ENCODE measurements around the gene ADCY9. TPM values are rescaled to one million over a fixed set of nuclear protein-coding genes. Genes with fewer than 3 reads are reported as not detected.
A peak's percentile ranks its signal among the peaks of the same experiment; 100 is the strongest.
"Not testable (repeated sequence)": the region's sequence is repeated elsewhere in the genome, so short reads cannot be mapped to it uniquely, and the experiment has no call there.

Gene ADCY9
- total RNA-seq, 2 donors from 2014 or later, result 7.2 to 58.3 TPM

DNA sequence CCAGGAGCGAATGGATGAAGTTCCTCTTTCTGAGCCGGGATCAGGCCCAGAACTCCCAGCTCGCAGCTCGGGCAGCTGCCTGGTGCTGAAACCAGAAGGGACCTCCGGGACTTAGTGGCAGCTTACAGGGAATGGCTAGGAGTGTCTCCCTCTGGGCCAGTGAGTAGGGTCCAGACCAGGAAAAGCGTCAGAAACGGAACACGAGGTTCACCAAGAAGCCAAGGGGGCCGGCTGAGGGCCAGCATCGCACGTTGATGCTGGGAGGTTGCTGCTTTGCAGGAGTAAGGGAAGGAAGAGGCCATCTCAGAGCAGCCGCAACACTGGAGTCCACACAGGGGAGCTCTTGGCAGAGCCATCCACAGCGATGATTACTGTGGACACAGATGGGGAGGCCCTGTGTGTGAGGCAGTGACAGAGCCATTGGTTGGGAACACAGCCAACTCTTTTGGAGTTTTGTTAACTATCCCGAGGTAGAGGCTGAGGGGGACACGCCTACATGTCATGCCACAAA, 161.8 kb downstream of the ADCY9 start:
- Histone ChIP-seq H3K27ac (no peak overlapping the region), H3K4me3 (no peak overlapping the region), H3K9me3 (no peaks in the 10 kb centered on the region), H3K4me1 (replicated peaks) (no peaks in the 10 kb centered on the region), H3K27me3 (replicated peaks; ENCODE audit: insufficient read depth) (peaks cover 7% of the 10 kb centered on the region), H3K36me3 (no peaks in the 10 kb centered on the region)
- TF ChIP-seq POLR2A (IDR thresholded peaks at IDR 0.05), result no peak
- TF ChIP-seq, protein P1, sequence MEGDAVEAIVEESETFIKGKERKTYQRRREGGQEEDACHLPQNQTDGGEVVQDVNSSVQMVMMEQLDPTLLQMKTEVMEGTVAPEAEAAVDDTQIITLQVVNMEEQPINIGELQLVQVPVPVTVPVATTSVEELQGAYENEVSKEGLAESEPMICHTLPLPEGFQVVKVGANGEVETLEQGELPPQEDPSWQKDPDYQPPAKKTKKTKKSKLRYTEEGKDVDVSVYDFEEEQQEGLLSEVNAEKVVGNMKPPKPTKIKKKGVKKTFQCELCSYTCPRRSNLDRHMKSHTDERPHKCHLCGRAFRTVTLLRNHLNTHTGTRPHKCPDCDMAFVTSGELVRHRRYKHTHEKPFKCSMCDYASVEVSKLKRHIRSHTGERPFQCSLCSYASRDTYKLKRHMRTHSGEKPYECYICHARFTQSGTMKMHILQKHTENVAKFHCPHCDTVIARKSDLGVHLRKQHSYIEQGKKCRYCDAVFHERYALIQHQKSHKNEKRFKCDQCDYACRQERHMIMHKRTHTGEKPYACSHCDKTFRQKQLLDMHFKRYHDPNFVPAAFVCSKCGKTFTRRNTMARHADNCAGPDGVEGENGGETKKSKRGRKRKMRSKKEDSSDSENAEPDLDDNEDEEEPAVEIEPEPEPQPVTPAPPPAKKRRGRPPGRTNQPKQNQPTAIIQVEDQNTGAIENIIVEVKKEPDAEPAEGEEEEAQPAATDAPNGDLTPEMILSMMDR (IDR thresholded peaks at IDR 0.05), result no peak
- no peak for TF ChIP-seq POLR2AphosphoS5 (IDR thresholded peaks at IDR 0.05)
- intact Hi-C loops (cut with DNase I), result loop anchor here (10.0 kb wide), 1 partner anchor 260 kb away; no protein-coding TSS in a partner anchor
- WGBS, result 48% methylated on average over 14 of the region's 15 CpGs
- DNase-seq (ENCODE audit: low spot score), result no peak

DNA sequence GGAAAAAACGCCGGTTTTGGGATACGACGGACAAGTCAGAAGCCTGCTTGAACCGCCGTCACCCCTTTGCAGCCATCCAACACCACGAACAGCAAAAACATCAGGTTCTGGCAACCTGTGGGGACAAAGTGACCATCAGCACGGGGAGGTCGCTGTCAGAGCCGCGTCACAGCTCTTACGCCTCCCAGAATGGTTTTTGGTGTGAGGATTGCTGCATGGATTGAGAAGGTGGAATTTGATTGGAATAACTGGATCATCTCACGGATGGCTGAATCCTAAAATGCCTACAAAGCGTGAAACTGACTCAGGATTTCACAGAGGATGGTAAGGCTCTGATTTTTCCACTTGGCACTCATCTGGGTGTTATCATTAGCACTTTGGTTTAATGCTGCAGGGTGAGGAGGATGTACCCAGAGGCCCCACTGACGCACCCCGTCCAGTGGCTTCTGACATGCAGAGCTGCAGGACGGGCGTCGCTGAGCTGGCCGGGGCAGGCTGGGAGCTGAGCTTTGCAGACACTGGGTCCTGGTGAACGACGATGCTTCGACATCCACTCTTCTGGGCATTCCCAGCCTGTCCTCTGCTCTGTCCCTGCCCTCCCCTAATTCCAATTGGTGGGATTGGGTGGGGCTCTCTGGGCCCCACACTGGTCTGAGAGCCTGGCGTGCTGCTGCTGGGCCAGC, 162.4 kb downstream of the ADCY9 start:
- no peak for DNase-seq (ENCODE audit: low spot score)
- H3K4me3 ChIP-seq, result no peak overlapping the region
- no peaks in the 10 kb centered on the region for H3K9me3 ChIP-seq
- H3K36me3 ChIP-seq, result no peaks in the 10 kb centered on the region
- intact Hi-C loops (cut with DNase I), result loop anchor here (10.0 kb wide), 1 partner anchor 259 kb away; no protein-coding TSS in a partner anchor
- WGBS, result 91% methylated on average over 24 of the region's 24 CpGs
- TF ChIP-seq POLR2AphosphoS5 (IDR thresholded peaks at IDR 0.05) (no peak), POLR2A (IDR thresholded peaks at IDR 0.05) (no peak)
- TF ChIP-seq, protein P1 (IDR thresholded peaks at IDR 0.05), result no peak
- peaks cover 7% of the 10 kb centered on the region for H3K27me3 ChIP-seq (replicated peaks; ENCODE audit: insufficient read depth)
- H3K27ac ChIP-seq, result no peak overlapping the region
- H3K4me1 ChIP-seq (replicated peaks), result no peaks in the 10 kb centered on the region

GRCh38 chr16:3952737-3953131, 163.5 kb downstream of the ADCY9 start:
- Histone ChIP-seq H3K4me1 (replicated peaks) (no peaks in the 10 kb centered on the region), H3K4me3 (no peak overlapping the region), H3K27me3 (replicated peaks; ENCODE audit: insufficient read depth) (peaks cover 4% of the 10 kb centered on the region), H3K9me3 (no peaks in the 10 kb centered on the region), H3K36me3 (no peaks in the 10 kb centered on the region), H3K27ac (no peak overlapping the region)
- no peak for DNase-seq (ENCODE audit: low spot score)
- intact Hi-C loops (cut with DNase I), result loop anchor here (10.0 kb wide), 1 partner anchor 258 kb away; no protein-coding TSS in a partner anchor
- TF ChIP-seq POLR2A (IDR thresholded peaks at IDR 0.05), result no peak
- TF ChIP-seq, protein P1 (IDR thresholded peaks at IDR 0.05), result no peak
- TF ChIP-seq POLR2AphosphoS5 (IDR thresholded peaks at IDR 0.05), result no peak
- WGBS, result 35% methylated on average over 9 of the region's 9 CpGs

DNA sequence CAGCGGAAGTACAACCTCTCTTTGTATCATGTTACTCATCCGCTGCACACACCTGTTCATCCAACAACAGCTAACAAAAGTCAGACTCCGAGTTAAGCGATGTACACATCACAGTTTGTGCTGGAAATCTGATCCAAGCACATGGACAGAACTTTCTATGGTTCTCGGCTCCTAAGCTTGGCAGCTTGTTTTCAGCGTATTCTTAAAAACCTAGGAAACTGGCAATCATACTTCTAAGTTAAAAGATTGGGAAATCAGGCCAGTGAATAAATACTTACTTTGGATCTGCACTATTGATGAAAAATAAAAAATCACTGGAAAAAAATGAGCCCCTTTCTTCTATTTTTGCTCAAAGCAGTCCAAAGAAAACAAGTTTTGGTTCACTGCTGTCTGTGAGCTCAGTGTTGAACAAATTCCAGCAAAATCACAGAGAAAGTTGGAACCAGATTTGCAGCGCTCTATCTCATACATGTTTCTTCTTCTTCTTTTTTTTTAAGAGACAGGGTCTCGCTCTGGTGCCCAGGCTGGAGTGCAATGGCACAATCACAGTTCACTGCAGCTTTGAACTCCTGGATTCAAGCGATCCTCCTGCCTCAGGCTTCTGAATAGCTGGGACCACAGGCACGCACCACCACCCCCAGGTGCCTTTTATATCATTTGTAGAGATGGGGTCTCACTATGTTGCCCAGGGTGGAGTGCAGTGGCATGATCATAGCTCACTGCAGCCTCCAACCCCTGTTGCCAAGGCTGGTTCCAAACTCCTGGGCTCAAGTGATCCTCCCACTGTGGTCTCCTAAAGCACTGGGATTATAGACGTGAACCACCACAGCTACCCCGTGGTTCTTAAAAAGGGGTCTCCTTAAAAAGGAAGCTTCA, 164.1 kb downstream of the ADCY9 start:
- intact Hi-C loops (cut with DNase I), result loop anchor here (10.0 kb wide), 1 partner anchor 257 kb away; no protein-coding TSS in a partner anchor
- Histone ChIP-seq H3K27me3 (replicated peaks; ENCODE audit: insufficient read depth) (peaks cover 4% of the 10 kb centered on the region), H3K4me1 (replicated peaks) (no peaks in the 10 kb centered on the region), H3K4me3 (no peak overlapping the region), H3K36me3 (no peaks in the 10 kb centered on the region), H3K9me3 (no peaks in the 10 kb centered on the region), H3K27ac (no peak overlapping the region)
- no peak for TF ChIP-seq POLR2AphosphoS5 (IDR thresholded peaks at IDR 0.05)
- TF ChIP-seq, protein P1 (IDR thresholded peaks at IDR 0.05), result no peak
- no peak for TF ChIP-seq POLR2A (IDR thresholded peaks at IDR 0.05)
- 50% methylated on average over 12 of the region's 12 CpGs for WGBS
- no peak for DNase-seq (ENCODE audit: low spot score)

GRCh38 chr16:3951380-3951779, 164.9 kb downstream of the ADCY9 start:
- H3K9me3 ChIP-seq; DNase-seq (ENCODE audit: low spot score); H3K4me1 ChIP-seq (replicated peaks); H3K36me3 ChIP-seq; H3K27me3 ChIP-seq (replicated peaks; ENCODE audit: insufficient read depth); H3K4me3 ChIP-seq: not testable (repeated sequence)
- peak overlapping the region in 1 of 2 donors; percentile 59 for H3K27ac ChIP-seq
- intact Hi-C loops (cut with DNase I), result loop anchor here (10.0 kb wide), 1 partner anchor 257 kb away; no protein-coding TSS in a partner anchor
- WGBS, result 45% methylated on average over 5 of the region's 5 CpGs
